Measurements from ENCODE around the gene BYSL. TPM values are rescaled to one million over a fixed set of nuclear protein-coding genes. Genes with fewer than 3 reads are reported as not detected.

BYSL gene, protein sequence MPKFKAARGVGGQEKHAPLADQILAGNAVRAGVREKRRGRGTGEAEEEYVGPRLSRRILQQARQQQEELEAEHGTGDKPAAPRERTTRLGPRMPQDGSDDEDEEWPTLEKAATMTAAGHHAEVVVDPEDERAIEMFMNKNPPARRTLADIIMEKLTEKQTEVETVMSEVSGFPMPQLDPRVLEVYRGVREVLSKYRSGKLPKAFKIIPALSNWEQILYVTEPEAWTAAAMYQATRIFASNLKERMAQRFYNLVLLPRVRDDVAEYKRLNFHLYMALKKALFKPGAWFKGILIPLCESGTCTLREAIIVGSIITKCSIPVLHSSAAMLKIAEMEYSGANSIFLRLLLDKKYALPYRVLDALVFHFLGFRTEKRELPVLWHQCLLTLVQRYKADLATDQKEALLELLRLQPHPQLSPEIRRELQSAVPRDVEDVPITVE
- total RNA-seq: 14.8 and 18.8 TPM in 2 replicates

- DNase-seq (ENCODE audit: low read depth in 2 of 2): peak; percentile 79 to 95
Observed at GRCh38 chr6:41920921-41921711, at the start of gene BYSL, which contains the start of gene MED20. Gene BYSL (plus strand): TSS chr6:41921499. CDS start chr6:41921563, 64 bp downstream. Gene MED20 (minus strand): TSS chr6:41921139. CDS start chr6:41921018, 121 bp downstream.

DNA sequence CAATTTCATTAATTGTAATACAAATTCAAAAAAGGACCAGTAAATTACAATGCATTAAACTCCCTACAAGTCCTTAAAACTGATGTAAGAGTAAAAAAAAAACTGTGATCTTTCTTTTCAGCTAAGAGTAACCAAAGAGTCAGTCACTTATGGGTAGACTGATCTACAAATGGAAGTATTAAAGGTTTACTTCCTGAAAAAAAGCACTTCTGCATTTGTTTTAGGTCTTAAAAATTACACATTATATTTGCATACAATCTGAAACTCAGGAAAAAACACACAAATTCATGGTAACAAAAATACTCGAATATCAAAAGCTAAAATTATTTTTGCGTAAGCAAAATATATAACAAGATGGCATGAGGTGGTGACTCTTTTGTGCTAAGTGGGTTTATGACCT, 49.6 kb upstream of the BYSL start:
- no peak for DNase-seq (ENCODE audit: low read depth in 2 of 2)

- no peak for DNase-seq (ENCODE audit: low read depth in 2 of 2)
Observed at GRCh38 chr6:41872147-41872546, 49.2 kb upstream of the BYSL start.

GRCh38 chr6:41874741-41875140, 46.6 kb upstream of the BYSL start:
- DNase-seq (ENCODE audit: low read depth in 2 of 2): no peak

DNA sequence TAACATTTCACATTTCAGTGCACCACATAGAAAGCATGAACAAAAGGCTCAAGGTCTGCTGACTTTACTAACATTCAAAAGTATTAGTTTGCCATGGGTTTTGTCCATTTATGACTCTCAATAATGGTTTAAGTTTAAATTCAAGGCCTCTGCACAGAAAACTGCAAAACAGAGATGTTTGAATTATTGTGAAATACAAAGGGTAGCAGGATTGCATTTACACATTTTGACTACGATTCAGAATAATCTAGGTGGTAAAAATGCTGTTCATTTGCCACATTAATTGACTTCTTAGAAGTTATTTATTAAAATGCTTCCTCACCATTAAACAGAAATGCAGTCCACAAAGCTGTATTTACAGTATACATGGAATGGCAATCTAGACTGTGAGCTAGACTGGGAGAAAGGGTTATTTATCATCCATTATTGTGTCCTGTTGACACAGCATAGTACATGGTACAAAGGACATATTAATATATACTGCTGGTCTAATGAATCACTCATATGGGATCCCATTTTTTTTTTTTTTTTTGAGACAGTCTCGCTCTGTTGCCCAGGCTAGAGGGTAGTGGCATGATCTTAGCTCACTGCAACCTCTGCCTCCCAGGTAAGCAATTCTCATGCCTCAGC, 44.1 kb upstream of the BYSL start:
- DNase-seq (ENCODE audit: low read depth in 2 of 2): no peak

GRCh38 chr6:41878246-41878645, 43.1 kb upstream of the BYSL start:
- no peak for DNase-seq (ENCODE audit: low read depth in 2 of 2)

DNA sequence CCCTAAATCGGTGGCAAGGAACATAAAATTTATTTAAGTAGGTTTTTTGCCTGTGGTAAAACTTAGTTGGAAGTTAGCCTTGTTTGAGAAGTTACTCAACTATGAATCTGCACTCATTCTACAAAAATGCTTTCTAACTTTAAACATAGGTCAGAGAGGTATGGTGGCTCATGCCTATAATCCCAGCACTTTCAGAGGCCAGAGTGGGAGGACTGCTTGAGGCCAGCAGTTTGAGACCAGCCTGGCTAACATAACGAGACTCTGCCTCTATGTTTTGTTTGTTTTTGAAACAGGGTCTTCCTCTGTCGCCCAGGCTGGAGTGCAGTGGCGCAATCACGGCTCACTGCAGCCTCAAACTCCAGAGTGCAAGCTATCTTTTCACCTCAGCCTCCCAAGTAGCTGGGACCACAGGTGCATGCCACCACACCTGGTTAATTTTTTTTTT, 42.3 kb upstream of the BYSL start:
- no peak for DNase-seq (ENCODE audit: low read depth in 2 of 2)

DNA sequence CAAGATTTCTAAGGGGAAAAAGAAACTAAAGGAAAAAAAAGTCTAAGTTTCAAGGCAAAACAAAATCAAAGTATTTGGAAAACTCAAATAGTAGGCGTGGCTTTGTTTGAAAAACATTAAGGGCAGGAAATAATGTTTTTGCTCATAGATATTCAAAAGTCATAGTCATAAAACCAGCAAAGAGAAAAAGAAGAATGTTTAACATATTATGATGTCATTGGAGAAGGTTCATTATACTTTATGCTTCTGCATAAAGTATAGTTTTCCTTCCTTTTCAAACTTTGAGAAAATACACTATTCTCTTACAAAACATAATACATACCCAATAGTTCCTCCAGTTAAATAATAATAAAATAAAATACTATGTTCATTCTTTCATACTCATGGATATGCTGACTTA, 39.8 kb upstream of the BYSL start:
- no peak for DNase-seq (ENCODE audit: low read depth in 2 of 2)

GRCh38 chr6:41884957-41885356, 36.3 kb upstream of the BYSL start:
- no peak for DNase-seq (ENCODE audit: low read depth in 2 of 2)

GRCh38 chr6:41885930-41886329, 35.4 kb upstream of the BYSL start:
- DNase-seq (ENCODE audit: low read depth in 2 of 2): no peak

GRCh38 chr6:41887331-41887751, 34.0 kb upstream of the BYSL start:
- no peak for DNase-seq (ENCODE audit: low read depth in 2 of 2)

DNA sequence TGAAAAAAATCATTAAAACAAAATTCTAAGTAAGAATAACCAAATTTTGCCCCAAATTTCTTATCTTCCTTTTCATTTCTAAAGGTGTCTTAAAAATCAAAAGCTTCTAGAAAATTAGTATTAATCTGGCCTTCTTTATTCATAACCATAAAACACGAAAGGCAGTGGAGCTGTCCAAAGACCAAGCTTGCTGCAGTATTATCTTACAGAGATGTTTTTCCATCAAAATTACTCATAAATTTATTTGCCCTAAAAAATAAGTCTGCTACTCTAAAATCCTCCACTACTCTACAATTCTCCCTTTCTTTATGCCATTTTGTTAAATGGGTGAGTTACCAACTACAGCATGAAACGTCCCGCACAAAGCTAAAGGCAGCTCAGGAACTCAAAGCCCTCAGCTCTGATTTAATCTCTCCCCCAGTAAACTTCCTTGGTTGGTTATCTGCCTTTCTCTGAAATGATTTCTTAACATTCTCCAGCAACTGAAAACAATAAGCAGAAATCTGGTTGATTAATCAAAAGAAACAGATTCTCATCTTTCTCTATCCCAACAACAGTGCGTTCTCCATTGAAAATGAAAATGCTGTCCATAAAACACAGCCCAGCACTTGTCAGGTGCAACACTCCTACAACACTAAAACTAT, 28.3 kb upstream of the BYSL start:
- DNase-seq (ENCODE audit: low read depth in 2 of 2): no peak

DNA sequence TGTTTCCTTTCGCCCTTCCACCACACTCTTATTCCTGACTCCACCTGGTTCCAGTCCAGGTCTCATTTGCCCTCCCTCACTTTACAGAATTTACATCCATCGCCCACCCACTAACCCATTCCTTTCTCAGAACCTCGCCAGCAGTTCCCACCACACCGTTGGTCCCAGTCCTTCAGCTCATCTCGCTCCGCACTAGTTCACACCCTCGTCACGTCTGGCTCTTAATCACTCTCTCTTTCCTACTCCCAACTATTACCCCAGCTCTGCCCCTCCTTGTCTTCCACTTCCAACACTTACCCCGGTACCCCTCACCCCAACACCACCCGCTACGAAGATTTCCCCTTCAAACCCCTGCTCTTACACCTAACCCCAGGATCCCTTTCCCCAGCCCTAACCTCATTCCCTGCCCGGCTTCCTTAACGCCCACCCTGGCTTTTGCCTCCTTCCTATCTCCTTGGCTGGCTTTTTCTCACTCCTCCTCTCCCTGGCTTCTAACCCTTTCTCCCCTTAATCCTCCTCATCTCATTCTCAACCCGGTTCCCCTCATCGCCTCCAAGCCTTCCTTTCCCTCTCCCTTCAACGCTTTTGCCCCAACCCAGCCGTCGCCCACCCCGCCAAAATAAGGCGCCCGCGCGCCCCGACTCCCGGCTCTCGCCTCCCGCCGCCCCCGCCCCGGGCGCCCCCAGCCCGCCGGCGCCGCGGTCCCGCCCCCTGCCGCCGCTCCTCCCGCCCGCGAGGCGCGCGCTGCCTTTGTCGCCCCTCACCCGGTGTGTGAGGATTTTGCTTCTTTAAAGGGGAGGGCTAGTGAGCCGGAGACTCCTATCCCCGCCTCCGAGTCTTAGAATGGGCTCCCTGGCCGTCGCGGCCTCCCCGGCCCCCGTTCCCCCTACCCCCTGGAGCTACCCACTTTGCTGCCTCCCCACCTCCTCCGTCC, 26.7 kb upstream of the BYSL start:
- peak in 1 of 2 donors; percentile 23 for DNase-seq (ENCODE audit: low read depth in 2 of 2)

DNA sequence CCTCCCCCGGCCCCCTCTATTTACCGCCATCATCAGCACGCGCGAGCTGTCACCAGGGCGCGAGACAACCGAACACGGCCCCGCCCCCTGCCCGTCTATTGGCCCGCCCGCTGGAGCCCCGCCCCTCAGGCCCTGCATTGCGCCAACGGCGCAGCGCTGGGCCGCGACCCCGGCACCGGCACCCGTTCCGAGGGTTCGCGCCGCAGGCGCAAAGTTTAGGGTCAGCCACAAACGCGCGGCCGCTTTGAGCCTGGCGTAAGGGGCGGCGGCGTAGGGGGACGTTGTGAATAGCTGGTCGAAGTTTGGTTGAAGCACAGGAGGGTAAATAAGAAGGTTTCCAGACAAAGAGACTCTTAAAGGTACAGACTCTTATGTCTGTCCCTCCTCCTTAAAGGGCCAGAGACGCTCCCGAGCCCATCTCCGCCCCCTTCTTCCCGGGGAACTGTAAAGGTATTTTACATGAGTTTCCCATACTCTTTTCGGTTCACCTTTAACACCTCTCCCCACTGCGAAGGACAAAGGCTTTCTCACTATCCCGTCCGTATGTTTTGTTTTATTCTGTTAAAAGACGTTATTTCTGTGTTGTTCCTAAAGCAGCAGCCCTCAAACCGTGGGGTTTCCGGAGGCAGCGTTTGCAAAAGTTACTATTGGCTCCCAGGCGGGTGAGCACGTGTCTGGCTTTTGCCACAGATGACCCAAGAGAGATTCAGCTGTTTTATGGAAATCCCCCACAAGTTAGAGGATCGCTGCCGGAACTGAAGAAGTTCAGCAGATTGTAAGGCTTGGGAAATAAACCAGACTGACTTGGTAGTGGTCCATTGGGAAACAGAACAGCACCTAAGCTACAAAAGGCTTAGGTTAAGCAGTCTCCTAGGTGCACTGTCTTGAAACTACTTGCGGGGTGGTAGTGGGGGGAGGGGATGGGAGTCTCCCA, 25.7 kb upstream of the BYSL start, which contains the start of gene USP49:
Gene USP49, minus strand, starts transcription at position 76 of the 934 bp plus-strand sequence. CDS start 88,392 bp downstream, outside the sequence.
- peak; percentile 77 to 93 for DNase-seq (ENCODE audit: low read depth in 2 of 2)

GRCh38 chr6:41896281-41896680, 25.0 kb upstream of the BYSL start:
- DNase-seq (ENCODE audit: low read depth in 2 of 2): no peak

DNA sequence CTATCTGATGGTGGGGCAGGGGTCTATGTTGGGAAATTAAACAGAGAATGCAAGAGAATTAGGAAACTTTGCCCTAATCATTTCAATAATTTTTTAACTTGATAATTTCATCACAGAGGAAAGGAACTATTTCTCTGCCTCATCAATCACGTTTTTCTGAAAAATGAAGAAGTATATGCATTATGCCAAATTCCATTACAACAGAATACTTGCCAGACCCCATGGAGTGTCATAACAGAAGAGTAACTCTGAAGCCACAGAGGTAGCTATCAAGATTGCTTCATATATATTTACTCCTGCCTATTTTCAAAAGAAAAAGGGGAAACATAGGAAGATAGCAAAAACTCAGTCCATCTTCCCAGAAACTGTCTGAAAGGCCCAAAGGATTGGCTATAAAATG, 20.4 kb upstream of the BYSL start:
- no peak for DNase-seq (ENCODE audit: low read depth in 2 of 2)

GRCh38 chr6:41901882-41902519, 19.3 kb upstream of the BYSL start:
- DNase-seq (ENCODE audit: low read depth in 2 of 2): peak; percentile 14 to 34

DNA sequence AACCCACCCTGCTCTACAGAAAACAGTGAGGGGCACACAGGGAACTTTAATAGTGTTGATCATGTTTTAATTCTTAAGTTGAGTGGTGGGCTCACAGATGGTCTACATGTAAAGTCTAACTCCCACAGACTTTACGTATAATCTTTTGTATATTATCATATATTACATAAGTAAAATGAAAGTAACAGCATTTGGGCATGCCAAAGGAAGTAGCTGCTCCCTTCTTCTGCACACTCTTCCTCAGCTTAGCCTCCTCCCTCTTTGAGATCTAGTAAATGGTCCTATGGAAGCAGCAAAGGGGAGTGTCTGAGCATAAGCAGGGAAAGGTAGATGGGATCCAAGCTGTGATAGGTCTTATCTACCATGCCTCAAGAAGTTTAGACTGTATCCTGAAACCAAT, 11.6 kb upstream of the BYSL start:
- DNase-seq (ENCODE audit: low read depth in 2 of 2): no peak

DNA sequence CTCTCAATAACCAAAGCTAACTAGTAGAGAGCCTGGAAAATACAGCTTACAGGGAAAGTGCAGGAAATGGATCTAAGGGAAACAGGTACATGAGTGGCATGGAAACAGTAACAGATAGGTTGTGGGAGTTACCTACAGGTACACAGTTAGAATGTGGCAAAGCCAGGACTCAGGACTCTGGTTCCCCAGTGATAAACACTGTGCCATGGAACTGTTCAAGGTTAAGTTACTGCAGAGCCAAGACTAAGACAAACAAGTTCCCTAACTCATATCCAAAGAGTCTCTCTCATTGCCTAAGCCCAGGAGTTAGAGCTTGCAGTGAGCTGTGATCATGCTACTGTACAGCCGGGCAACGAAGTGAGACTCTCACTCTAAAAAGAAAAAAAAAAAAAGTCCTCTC, 7.0 kb upstream of the BYSL start:
- DNase-seq (ENCODE audit: low read depth in 2 of 2): no peak

Data from dermis microvascular lymphatic vessel endothelial cell (primary cell).